GM19043 (cell line): Measurements from ENCODE around the gene HDAC4.

Experiments
- ATAC-seq: cut with Tn5 transposase; IDR thresholded peaks from one replicate; pipeline ENCODE4 v1.9.1; 2021; ENCODE audit warnings: low read depth; ENCODE audit not compliant: unreplicated experiment

Gene HDAC4

GRCh38 chr2:239211396-239212094, 189.3 kb downstream of the HDAC4 start:
- ATAC-seq: no peak

GRCh38 chr2:239209783-239210182, 191.0 kb downstream of the HDAC4 start:
- no peak for ATAC-seq

- no peak for ATAC-seq
Observed at GRCh38 chr2:239208465-239209180, 192.2 kb downstream of the HDAC4 start.

GRCh38 chr2:239206851-239207250, 194.0 kb downstream of the HDAC4 start:
- no peak for ATAC-seq

GRCh38 chr2:239206042-239206441, 194.8 kb downstream of the HDAC4 start:
- ATAC-seq: no peak

- no peak for ATAC-seq
Observed at GRCh38 chr2:239204876-239205468, 195.8 kb downstream of the HDAC4 start.

- ATAC-seq: no peak
Observed at GRCh38 chr2:239204136-239204875, 196.5 kb downstream of the HDAC4 start.

GRCh38 chr2:239203443-239204135, 197.2 kb downstream of the HDAC4 start:
- no peak for ATAC-seq

- no peak for ATAC-seq
Observed at GRCh38 chr2:239202836-239203235, 198.0 kb downstream of the HDAC4 start.

GRCh38 chr2:239202343-239202742, 198.5 kb downstream of the HDAC4 start:
- no peak for ATAC-seq

- ATAC-seq: no peak
Observed at GRCh38 chr2:239201884-239202283, 198.9 kb downstream of the HDAC4 start.

GRCh38 chr2:239201531-239201876, 199.3 kb downstream of the HDAC4 start:
- no peak for ATAC-seq

- no peak for ATAC-seq
Observed at GRCh38 chr2:239200646-239201530, 199.9 kb downstream of the HDAC4 start.

- no peak for ATAC-seq
Observed at GRCh38 chr2:239199041-239199768, 201.6 kb downstream of the HDAC4 start.

- ATAC-seq: no peak
Observed at GRCh38 chr2:239198221-239198620, 202.6 kb downstream of the HDAC4 start.

- no peak for ATAC-seq
Observed at GRCh38 chr2:239197146-239197545, 203.7 kb downstream of the HDAC4 start.

- ATAC-seq: no peak
Observed at GRCh38 chr2:239196474-239197021, 204.3 kb downstream of the HDAC4 start.

GRCh38 chr2:239195992-239196391, 204.8 kb downstream of the HDAC4 start:
- no peak for ATAC-seq
